ENCODE measurements around the gene NFAT5.
A peak's percentile ranks its signal among the peaks of the same experiment; 100 is the strongest.
"Not testable (repeated sequence)": the region's sequence is repeated elsewhere in the genome, so short reads cannot be mapped to it uniquely, and the experiment has no call there.

The NFAT5 gene

DNA sequence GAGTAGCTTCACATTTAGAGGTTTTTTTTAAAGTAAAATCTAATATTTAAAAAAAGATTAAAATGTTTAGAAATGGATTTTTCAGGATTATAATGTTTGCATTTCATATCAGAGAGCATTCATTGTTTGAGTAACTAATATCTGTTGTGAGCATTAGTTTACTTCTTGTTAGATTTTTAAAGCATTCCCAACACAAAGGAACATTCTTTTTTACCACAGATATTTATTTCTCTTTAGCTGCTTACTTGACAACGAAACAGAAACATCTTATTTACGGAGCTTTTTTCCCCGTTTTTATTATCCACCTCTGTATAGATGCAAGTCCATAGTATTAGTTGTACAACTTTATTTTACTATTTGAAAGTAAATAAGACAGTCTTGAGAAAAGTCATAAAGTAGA is 53.0 kb downstream of the NFAT5 start:
- DNase-seq (no peak), ATAC-seq (replicated peaks) (no peak)
- H3K36me3 Mint-ChIP-seq, result peaks cover 18 to 31% of the 10 kb centered on the region in 2 donors
- peaks cover 10 to 24% of the 10 kb centered on the region in 2 donors for H3K4me1 Mint-ChIP-seq
- no peak overlapping the region for H3K27ac Mint-ChIP-seq
- no peaks in the 10 kb centered on the region for H3K27me3 Mint-ChIP-seq
- H3K4me3 Mint-ChIP-seq, result no peak overlapping the region
- no peaks in the 10 kb centered on the region for H3K9me3 Mint-ChIP-seq

DNA sequence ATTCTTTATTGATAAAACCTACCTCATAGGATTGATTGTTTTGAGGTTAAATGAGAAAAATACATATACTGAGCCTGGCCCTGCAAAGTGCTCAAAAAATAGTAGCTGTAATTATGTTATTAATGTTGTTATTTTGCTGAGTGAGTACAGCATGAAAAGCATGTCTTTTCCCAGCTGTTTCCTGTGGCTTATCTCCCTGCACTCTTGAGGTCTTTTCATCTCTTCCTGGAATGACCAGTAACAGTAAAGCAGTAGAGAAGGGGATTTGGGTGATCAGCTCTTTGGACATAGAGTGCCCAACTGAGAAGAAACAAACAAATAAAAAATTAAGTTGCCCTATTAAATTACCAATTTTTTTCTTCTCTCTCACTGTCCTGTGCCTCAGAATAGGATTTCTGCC is 53.7 kb downstream of the NFAT5 start:
- H3K9me3 Mint-ChIP-seq, result no peaks in the 10 kb centered on the region
- DNase-seq (no peak), ATAC-seq (replicated peaks) (no peak)
- H3K36me3 Mint-ChIP-seq, result peaks cover 22 to 34% of the 10 kb centered on the region in 2 donors
- H3K4me3 Mint-ChIP-seq, result no peak overlapping the region
- no peaks in the 10 kb centered on the region for H3K27me3 Mint-ChIP-seq
- H3K4me1 Mint-ChIP-seq, result peaks cover 10 to 23% of the 10 kb centered on the region in 2 donors
- H3K27ac Mint-ChIP-seq, result no peak overlapping the region

DNA sequence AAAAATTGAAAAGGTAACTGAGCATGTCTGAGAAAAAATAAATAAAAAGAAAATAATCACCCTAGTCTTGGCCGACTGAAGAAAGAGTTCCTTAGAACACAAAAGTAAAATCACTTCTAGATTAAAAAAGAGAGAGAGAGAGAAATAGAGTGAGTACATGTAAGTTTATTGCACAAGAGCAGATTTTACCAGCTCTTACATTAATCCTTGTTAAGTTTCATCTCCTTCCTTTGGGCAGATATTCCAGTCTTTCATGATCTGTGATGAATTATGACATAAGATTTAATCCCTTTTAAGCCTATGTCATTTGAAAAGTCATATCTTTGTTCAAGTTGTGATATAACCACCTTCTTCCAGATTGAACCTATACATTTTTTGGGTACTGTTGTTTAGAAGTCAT is 54.8 kb downstream of the NFAT5 start:
- Mint-ChIP-seq H3K27ac (no peak overlapping the region), H3K4me1 (peaks cover 9 to 23% of the 10 kb centered on the region in 2 donors), H3K36me3 (peaks cover 21 to 30% of the 10 kb centered on the region in 2 donors)

DNA sequence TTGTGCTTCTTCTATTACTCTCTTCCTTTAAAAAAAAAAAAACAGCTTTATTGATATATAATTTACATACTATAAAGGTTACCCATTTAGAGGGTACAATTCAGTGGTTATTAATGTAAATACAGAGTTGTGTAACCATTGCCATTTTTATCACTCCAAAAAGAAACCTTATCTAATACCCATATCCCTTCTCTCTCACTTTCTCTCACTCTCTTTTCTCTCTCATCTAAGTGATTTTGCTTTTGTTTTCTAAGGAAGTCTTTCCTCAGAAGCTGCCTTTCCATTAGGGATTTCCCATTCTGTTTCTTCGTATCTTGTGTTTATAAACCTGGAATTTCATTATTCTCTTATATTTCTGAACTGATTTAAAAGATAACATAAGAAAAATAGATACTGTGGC is 55.5 kb downstream of the NFAT5 start:
- Mint-ChIP-seq H3K27me3 (no peaks in the 10 kb centered on the region), H3K4me3 (no peak overlapping the region), H3K36me3 (peaks cover 15 to 25% of the 10 kb centered on the region in 2 donors), H3K9me3 (no peaks in the 10 kb centered on the region), H3K27ac (no peak overlapping the region), H3K4me1 (peaks cover 4 to 18% of the 10 kb centered on the region in 2 donors)
- DNase-seq (no peak), ATAC-seq (replicated peaks) (no peak)

More for the DNA sequence above, 54.8 kb downstream of the NFAT5 start:
- Mint-ChIP-seq H3K27me3 (no peaks in the 10 kb centered on the region), H3K9me3 (no peaks in the 10 kb centered on the region), H3K4me3 (no peak overlapping the region)
- ATAC-seq (replicated peaks), result no peak
- no peak for DNase-seq

DNA sequence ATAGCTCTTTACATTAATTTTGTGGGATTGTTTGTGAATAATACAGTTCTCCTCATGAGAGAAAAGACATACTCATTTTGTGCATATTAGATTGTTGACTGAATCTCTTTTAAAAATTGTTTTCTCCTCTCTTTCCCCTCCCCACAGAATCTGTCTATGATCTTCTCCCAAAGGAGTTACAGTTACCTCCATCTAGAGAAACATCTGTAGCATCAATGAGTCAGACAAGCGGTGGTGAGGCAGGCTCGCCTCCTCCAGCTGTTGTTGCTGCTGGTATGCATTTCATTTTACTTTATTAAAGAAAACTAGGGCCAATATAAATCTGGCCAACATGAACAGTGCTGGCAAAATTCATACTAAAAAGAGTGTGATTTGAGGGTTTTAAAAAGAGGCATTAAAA is 60.5 kb downstream of the NFAT5 start:
- H3K27me3 Mint-ChIP-seq, result no peaks in the 10 kb centered on the region
- ATAC-seq (replicated peaks) (no peak), DNase-seq (no peak)
- H3K36me3 Mint-ChIP-seq, result peaks cover 15 to 24% of the 10 kb centered on the region in 2 donors
- no peaks in the 10 kb centered on the region for H3K9me3 Mint-ChIP-seq
- peaks cover 2 to 3% of the 10 kb centered on the region in 2 donors for H3K4me1 Mint-ChIP-seq
- no peak overlapping the region for H3K4me3 Mint-ChIP-seq
- no peak overlapping the region for H3K27ac Mint-ChIP-seq

DNA sequence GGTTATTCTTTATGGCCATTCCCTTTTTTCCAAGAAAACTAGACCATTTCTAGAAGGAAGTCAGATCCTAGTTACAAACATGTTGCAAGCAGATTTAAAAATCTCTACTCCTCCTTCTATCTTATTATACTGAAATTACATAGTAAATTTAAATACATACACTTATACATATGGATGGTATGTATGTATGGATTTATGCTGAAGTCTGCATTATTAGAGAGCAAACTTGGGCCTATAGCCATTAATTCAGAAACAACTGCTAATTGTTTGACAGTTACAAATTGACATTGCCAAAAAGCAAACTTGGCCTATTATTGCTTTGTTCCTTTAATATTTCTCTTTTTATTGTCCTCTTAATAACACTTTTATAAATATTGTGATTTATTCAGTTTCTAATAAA is 67.1 kb downstream of the NFAT5 start:
- no peak for ATAC-seq (replicated peaks)
- no peak for DNase-seq
- Mint-ChIP-seq H3K4me1 (peaks cover 0 to 2% of the 10 kb centered on the region in 2 donors), H3K4me3 (no peak overlapping the region), H3K27me3 (no peaks in the 10 kb centered on the region), H3K9me3 (peaks cover 5 to 6% of the 10 kb centered on the region in 2 donors), H3K36me3 (peaks cover 32 to 42% of the 10 kb centered on the region in 2 donors), H3K27ac (no peak overlapping the region)

DNA sequence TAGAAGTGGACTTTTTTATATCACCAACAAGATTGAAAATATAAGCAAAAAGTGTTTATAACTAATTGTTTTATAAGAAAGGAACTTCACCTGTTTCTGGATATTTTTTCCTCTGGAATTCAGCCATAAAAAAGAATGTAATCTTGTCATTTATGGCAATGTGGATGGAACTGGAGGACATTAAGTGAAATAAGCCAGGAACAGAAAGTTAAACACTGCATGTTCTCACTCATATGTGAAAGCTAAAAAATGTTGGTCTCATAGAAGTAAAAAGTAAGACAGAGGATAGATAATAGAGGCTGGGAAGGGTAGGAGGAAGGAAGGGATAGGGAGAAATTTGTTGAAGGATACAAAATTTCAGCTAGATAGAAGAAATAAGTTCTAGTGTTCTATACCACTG is 67.6 kb downstream of the NFAT5 start:
- peaks cover 34 to 43% of the 10 kb centered on the region in 2 donors for H3K36me3 Mint-ChIP-seq
- no peak overlapping the region for H3K27ac Mint-ChIP-seq
- ATAC-seq (replicated peaks), result no peak
- no peak for DNase-seq
- peaks cover 0 to 2% of the 10 kb centered on the region in 2 donors for H3K4me1 Mint-ChIP-seq
- peaks cover 5 to 6% of the 10 kb centered on the region in 2 donors for H3K9me3 Mint-ChIP-seq
- H3K27me3 Mint-ChIP-seq, result no peaks in the 10 kb centered on the region
- H3K4me3 Mint-ChIP-seq, result no peak overlapping the region

DNA sequence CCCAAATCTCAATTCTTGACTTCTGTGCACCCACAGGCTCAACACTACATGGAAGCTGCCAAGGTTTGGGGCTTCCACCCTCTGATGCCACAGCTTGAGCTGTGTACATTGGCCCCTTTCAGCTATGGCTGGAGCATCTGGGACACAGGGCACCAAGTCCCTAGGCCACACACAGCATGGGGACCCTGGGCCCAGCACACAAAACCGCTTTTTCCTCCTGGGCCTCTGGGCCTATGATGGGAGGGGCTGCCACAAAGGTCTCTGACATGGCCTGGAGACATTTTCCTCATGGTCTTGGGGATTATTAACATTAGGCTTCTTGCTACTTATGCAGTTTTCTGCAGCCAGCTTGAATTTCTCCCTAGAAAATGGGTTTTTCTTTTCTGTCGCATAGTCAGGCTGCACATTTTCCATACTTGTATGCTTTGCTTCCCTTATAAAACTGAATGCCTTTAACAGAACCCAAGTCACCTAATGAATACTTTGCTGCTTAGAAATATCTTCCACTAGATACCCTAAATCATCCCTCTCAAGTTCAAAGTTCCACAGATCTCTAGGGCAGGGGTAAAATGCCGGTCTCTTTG is 70.9 kb downstream of the NFAT5 start:
- DNase-seq; H3K9me3 Mint-ChIP-seq; H3K4me3 Mint-ChIP-seq; ATAC-seq (replicated peaks); H3K4me1 Mint-ChIP-seq; H3K27me3 Mint-ChIP-seq; H3K27ac Mint-ChIP-seq: not testable (repeated sequence)
- H3K36me3 Mint-ChIP-seq, result peaks cover 34 to 42% of the 10 kb centered on the region in 2 donors

DNA sequence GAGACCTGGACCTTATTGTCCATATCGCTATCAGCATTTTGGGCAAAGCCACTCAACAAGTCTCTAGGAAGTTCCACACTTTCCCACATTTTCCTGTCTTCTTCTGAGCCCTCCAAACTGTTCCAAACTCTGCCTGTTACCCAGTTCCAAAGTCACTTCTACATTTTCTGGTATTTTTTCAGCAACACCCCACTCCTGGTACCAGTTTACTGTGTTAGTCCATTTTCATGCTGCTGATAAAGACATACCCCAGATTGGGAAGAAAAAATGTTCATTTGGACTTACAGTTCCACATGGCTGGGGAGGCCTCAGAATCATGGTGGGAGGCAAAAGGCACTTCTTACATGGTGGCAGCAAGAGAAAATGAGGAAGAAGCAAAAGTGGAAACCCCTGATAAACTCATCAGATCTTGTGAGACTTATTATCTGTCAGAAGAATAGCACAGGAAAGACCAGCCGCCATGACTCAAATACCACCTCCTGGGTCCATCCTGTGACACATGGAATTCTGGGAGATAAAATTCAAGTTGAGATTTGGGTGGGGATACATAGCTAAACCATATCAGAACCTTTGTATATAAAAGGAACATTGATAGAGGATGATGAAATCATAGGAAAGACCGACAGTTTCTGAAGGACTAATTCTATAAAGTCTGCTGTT is 71.6 kb downstream of the NFAT5 start:
- not testable (repeated sequence) for H3K4me3 Mint-ChIP-seq; H3K9me3 Mint-ChIP-seq; DNase-seq; H3K4me1 Mint-ChIP-seq; ATAC-seq (replicated peaks); H3K27me3 Mint-ChIP-seq
- H3K36me3 Mint-ChIP-seq, result peaks cover 36 to 42% of the 10 kb centered on the region in 2 donors
- peak overlapping the region; percentile 17 for H3K27ac Mint-ChIP-seq

DNA sequence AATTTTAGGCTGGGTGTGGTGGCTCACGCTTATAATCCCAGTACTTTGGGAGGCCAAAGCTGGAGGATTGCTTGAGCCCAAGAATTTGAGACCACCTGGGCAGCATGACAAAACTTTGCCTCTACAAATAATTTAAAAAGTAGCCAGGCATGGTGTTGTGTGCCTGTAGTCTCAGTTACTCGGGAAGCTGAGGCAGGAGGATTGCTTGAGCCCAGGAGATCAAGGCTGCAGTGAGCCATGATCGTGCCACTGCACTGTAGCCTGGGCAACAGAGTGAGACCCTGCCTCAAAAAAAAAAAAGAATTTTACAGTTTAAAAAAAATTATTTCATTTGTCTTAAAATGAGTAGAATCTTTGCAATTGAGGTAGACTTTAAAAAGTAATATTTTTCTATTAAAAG is 78.2 kb downstream of the NFAT5 start:
- H3K27me3 Mint-ChIP-seq; DNase-seq; H3K4me3 Mint-ChIP-seq; H3K9me3 Mint-ChIP-seq; H3K27ac Mint-ChIP-seq; ATAC-seq (replicated peaks); H3K4me1 Mint-ChIP-seq: not testable (repeated sequence)
- H3K36me3 Mint-ChIP-seq, result peaks cover 12 to 14% of the 10 kb centered on the region in 2 donors

DNA sequence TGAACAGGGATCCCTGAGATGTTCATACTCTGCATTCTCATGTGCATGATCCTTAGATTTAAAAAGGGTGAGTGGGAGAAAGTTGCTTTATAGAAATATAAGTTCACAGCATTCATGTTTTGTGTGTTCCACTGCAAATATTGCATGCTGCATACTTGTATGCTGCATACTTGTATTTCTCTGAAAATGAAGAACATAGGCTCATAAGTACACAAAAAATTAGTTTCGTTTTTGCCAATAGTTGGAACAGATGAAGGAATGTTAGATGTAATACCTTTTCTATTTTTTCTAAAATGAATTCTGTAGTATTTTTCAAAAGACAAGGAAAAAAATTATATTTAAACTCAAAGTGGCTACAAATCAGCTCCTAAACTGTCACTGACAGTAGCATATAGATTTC is 79.0 kb downstream of the NFAT5 start:
- no peak for DNase-seq
- no peaks in the 10 kb centered on the region for H3K9me3 Mint-ChIP-seq
- H3K4me1 Mint-ChIP-seq, result peaks cover 0 to 2% of the 10 kb centered on the region in 2 donors
- no peak for ATAC-seq (replicated peaks)
- H3K27me3 Mint-ChIP-seq, result no peaks in the 10 kb centered on the region
- peaks cover 11% of the 10 kb centered on the region in 2 donors for H3K36me3 Mint-ChIP-seq
- H3K4me3 Mint-ChIP-seq, result no peak overlapping the region
- no peak overlapping the region for H3K27ac Mint-ChIP-seq

DNA sequence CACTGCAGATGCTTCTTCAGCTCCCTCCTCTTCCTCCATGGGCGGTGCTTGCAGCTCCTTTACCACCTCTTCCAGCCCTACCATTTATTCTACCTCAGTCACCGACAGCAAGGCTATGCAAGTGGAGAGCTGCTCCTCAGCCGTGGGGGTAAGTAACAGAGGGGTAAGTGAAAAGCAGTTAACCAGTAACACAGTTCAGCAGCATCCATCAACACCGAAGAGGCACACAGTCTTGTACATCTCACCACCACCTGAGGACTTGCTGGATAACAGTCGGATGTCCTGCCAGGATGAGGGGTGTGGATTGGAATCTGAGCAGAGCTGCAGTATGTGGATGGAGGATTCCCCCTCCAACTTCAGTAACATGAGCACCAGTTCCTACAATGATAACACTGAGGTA is 81.3 kb downstream of the NFAT5 start:
- DNase-seq (no peak), ATAC-seq (replicated peaks) (no peak)
- no peaks in the 10 kb centered on the region for H3K27me3 Mint-ChIP-seq
- H3K9me3 Mint-ChIP-seq, result no peaks in the 10 kb centered on the region
- no peak overlapping the region for H3K27ac Mint-ChIP-seq
- H3K4me1 Mint-ChIP-seq, result peaks cover 0 to 2% of the 10 kb centered on the region in 2 donors
- no peak overlapping the region for H3K4me3 Mint-ChIP-seq
- H3K36me3 Mint-ChIP-seq, result peaks cover 9 to 13% of the 10 kb centered on the region in 2 donors

DNA sequence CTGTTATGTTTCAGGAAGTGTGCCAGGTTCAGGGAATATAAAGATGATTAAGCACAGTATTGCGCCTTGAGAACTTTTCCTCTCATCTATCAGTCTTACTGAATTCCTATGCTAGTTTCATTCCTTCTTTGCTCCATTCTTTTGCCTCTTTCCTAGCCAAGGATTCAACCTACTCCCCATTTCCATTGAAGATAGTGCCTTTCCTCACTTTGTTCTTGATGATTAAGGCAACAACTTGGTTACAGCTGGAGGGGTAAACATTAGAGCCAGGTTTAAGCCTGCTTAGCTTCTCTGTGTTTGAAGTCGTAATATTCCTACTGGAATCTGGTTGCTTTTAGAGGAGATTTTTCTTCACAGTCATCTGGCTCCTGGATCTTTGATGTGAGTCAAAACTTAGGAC is 85.5 kb downstream of the NFAT5 start:
- H3K4me1 Mint-ChIP-seq, result no peaks in the 10 kb centered on the region
- H3K4me3 Mint-ChIP-seq, result no peak overlapping the region
- DNase-seq (no peak), ATAC-seq (replicated peaks) (no peak)
- H3K9me3 Mint-ChIP-seq, result no peaks in the 10 kb centered on the region
- no peak overlapping the region for H3K27ac Mint-ChIP-seq
- H3K36me3 Mint-ChIP-seq, result peaks cover 16 to 28% of the 10 kb centered on the region in 2 donors
- H3K27me3 Mint-ChIP-seq, result no peaks in the 10 kb centered on the region

DNA sequence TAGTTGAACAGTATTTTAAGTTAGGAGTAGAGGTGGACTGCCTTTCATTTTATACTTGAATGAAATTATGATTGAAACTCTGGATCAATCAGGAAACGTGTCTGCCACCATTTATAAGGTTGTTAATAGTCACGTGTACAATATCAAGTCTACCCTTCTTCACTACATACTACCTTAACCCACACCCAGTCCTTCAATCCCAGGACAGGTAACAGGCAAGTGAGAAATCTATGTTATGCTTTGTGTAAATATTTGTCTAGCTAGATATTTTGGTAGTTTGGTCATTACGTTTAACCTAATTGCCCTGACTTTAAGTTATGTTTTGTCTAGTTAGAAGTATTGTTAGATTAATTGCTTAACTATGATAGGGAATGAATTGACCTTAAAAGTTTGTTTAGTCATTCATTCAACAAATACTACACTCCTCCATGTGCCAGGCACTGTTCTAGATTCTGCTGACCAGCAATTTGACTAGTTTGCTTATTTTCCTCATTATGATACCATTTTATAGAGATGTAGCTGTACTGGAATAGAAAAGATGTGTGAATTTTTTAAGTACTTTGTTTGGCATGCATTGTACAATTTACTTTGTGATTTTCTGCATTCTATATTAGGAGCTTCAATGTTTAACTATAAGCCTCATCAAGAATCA is 88.6 kb downstream of the NFAT5 start:
- Mint-ChIP-seq H3K4me1 (no peaks in the 10 kb centered on the region), H3K36me3 (peaks cover 11 to 30% of the 10 kb centered on the region in 2 donors), H3K4me3 (no peak overlapping the region), H3K9me3 (no peaks in the 10 kb centered on the region), H3K27ac (no peak overlapping the region), H3K27me3 (no peaks in the 10 kb centered on the region)
- no peak for DNase-seq
- no peak for ATAC-seq (replicated peaks)

DNA sequence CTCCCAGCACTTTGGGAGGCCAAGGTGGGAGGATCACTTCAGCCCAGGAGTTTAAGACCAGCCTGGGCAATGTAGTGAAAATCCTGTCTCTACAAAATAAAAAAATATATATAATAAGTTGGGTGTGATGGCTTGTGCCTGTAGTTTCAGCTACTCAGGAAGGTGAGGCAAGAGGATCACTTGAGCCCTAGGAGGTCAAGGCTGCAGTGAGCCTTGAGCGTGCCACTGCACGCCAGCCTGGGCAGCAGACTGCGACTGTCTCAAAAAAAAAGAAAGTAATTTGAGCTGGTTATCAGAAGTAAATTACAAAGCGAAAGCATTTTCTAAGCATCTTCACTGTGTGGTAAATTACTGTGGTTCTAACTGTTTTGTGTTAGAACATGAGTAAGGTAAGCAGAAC is 94.4 kb downstream of the NFAT5 start:
- H3K36me3 Mint-ChIP-seq, result peaks cover 26 to 30% of the 10 kb centered on the region in 2 donors

More for the DNA sequence above, 94.4 kb downstream of the NFAT5 start:
- Mint-ChIP-seq H3K9me3 (no peaks in the 10 kb centered on the region), H3K27ac (no peak overlapping the region), H3K27me3 (no peaks in the 10 kb centered on the region), H3K4me1 (no peaks in the 10 kb centered on the region), H3K4me3 (no peak overlapping the region)
- DNase-seq (no peak), ATAC-seq (replicated peaks) (no peak)

All from stimulated activated naive B cell treated with anti-CD40 and anti-IgM and Interleukin-4, amounts not matched to agents 10 μg/mL and 1 μg/mL and 100 μg/mL, for 72 hours (primary cell).